Activated CD8-positive, alpha-beta memory T cell treated with anti-CD3 and anti-CD28 coated beads, Interleukin-2, amount 50 U/mL, for 1 hour (primary cell): ENCODE data around the gene RBBP8NL.

Source experiments
- DNase-seq: peaks from one replicate; pipeline ENCODE4 v3.0.0-alpha.2; 2020; ENCODE audit errors: extremely low read depth

Gene RBBP8NL

GRCh38 chr20:62427172-62428001 lies at the start of gene RBBP8NL:
RBBP8NL (minus strand) TSS chr20:62427539; CDS start chr20:62419647, 7,892 bp downstream.
- no peak for DNase-seq

- DNase-seq: no peak
Observed at GRCh38 chr20:62476056-62476838, 48.9 kb upstream of the RBBP8NL start.

- DNase-seq: no peak
Observed at GRCh38 chr20:62475772-62476055, 48.4 kb upstream of the RBBP8NL start, which contains the start of gene GATA5. GATA5 (minus strand) TSS chr20:62475995; CDS start chr20:62475521, 474 bp downstream.

- no peak for DNase-seq
Observed at GRCh38 chr20:62475027-62475771, 47.9 kb upstream of the RBBP8NL start.

GRCh38 chr20:62474604-62475026 lies 47.3 kb upstream of the RBBP8NL start:
- DNase-seq: no peak

GRCh38 chr20:62473717-62474603 lies 46.6 kb upstream of the RBBP8NL start:
- no peak for DNase-seq

GRCh38 chr20:62472941-62473585 lies 45.7 kb upstream of the RBBP8NL start:
- no peak for DNase-seq

- DNase-seq: no peak
Observed at GRCh38 chr20:62472138-62472940, 45.0 kb upstream of the RBBP8NL start.

GRCh38 chr20:62470459-62470858 lies 43.1 kb upstream of the RBBP8NL start:
- DNase-seq: no peak

- no peak for DNase-seq
Observed at GRCh38 chr20:62470001-62470400, 42.7 kb upstream of the RBBP8NL start.

GRCh38 chr20:62469352-62469751 lies 42.0 kb upstream of the RBBP8NL start:
- DNase-seq: no peak

GRCh38 chr20:62466806-62467537 lies 39.6 kb upstream of the RBBP8NL start:
- no peak for DNase-seq

- no peak for DNase-seq
Observed at GRCh38 chr20:62466072-62466760, 38.9 kb upstream of the RBBP8NL start.

- DNase-seq: no peak
Observed at GRCh38 chr20:62464990-62465389, 37.7 kb upstream of the RBBP8NL start.

GRCh38 chr20:62464425-62464770 lies 37.1 kb upstream of the RBBP8NL start:
- no peak for DNase-seq

GRCh38 chr20:62463651-62464424 lies 36.5 kb upstream of the RBBP8NL start:
- no peak for DNase-seq

GRCh38 chr20:62462976-62463592 lies 35.7 kb upstream of the RBBP8NL start:
- DNase-seq: no peak
